HG03103 (cell line): ENCODE data around the gene GATAD2A.
"Not testable (repeated sequence)": the region's sequence is repeated elsewhere in the genome, so short reads cannot be mapped to it uniquely, and the experiment has no call there.

Source experiments
- ATAC-seq: cut with Tn5 transposase; IDR thresholded peaks from one replicate; pipeline ENCODE4 v1.9.1; 2021; ENCODE audit warnings: low read depth; ENCODE audit not compliant: unreplicated experiment

GATAD2A gene

DNA sequence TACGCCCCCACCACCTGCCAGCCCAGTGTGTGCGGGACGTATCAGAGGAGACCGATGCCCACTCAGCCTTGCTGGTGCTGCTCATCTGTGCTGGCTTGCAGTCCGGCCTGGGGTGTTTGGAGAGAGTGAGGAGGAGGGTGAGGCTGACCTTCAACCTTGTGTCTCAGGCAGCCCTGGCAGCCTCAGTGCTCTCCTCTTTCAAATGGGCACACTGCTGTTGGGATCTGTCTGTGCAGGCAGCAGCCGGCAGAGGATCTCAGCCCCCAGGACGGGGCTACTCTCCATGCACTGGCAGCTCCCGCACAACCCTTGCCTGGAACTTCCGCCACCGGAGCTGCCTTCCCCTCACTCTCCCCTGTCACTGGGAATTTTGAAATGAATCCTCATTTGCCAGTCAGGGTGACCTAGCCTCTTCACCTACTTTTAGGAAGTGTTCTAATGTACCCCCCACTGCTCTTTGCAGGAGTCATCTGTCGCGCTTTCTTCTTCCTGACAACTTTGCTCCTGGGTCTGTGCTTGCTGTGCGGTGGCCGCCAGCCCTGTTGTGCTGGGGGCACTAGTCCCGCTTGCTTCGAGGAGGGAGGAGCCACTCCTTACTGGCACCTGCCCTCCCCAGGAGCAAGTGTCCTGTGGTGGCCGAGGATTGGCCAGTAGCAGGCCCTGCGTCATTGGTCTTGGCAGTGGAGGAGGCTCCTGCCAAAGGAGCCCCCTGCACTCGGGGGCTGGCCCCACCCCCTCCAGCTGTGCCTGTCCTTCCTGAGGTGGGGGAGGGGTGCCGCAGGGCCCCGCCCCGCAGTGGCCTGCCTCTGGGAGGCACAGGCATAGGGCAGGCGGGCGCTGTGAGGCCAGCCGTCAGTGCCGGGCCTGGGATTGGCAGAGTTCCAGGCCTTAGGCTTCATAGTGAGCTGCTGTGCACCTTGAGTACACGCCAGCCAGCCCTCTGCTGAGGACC, 56.5 kb downstream of the GATAD2A start:
- no peak for ATAC-seq

DNA sequence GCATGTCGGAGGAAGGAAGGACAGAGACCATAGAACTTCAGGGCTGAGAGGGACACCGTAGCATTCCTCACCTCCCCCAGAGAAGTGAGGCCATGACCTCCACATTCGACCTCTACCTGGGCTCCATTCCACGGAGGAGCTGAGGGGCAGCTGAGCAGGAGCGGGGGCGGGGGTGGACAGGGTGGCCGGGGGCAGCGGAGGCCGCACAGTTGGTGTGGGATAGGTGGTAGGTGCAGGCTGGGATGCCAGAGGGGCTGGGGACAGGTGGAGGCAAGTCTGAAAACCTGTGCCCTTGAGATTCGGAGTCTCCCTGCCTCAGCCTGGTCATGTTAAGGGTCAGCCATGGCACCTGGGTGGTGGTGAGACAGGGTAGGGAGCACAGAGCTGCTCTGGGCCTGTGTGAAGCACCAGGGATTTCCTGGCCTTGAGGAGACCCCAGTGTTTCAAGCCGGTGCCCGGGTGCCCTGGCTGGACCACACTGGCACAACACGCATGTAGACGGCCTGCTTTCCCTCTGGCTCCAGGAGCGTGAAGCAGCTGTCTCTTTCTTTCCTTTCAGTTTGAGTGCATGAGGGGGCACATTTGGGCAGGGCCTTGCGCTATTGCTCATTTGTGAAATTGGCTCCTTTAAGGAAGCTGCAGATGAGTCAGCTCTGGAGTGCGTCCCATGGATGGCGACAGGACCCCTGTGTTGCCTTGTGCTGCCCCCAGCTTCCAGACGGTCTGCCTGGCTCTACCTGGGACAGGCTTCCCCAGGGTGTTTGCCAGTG, 58.1 kb downstream of the GATAD2A start:
- ATAC-seq: no peak

DNA sequence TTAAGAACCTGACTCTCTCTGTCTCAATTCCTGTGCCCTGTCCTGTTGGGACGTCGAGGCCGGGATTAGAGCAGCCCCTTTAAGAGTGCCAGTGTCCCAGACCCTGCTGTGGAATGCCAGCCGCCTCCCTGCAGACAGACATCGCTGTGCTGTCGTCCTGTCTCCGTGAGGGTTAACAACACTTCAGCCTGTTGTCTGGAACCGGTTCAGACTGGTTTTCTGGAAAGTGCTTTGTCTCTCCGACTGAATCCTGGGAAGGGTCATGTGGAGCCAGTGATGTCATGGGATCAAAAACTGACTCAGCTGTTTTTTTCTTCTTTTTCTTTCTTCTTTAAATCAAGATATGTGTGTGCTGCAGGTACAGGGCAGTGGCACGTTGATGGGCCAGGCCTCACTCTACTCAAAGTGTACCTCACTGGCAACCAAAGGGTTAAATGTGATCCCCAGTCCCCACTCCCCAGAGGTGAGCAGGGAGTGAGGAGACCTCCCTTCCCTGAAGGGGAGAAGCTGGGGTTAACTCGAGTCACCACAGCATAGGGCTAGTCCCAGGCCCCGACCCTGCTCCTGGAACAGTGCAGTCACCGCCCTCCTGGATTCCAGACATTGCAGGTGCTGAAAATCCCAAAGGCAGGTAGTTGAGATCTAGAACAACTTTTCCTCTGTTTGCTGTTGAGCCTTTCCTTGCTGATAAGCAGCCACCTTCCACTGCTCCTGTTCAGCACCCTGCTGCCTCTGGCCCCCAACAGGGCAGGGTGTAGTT, 59.0 kb downstream of the GATAD2A start:
- ATAC-seq: no peak

DNA sequence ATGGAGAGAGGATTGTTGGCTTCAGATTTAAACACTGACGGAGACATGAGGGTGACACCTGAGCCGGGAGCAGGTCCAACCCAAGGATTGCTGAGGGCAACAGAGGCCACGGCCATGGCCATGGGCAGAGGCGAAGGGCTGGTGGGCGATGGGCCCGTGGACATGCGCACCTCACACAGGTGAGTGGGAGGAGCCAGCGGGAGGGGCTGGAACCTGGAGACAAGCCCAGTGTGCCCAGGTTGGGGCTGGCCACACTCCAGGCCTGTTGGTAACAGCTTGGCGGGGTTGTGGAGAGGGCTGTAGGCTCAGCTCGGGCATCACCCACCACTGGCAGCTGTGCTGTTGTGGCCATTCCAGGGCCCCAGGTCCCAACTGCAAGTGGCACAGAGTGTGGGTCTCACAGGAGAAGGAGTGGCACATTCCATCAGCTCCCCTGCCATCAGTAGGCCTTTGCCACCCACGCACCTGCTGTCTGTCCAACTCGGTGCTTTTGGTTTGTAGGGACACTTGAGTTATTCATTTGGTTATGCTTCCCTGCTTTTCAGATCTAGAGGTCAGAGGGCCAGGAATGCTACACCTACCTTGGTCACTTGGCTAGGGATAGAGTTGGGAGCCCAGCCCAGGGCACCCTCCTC, 60.1 kb downstream of the GATAD2A start:
- no peak for ATAC-seq

DNA sequence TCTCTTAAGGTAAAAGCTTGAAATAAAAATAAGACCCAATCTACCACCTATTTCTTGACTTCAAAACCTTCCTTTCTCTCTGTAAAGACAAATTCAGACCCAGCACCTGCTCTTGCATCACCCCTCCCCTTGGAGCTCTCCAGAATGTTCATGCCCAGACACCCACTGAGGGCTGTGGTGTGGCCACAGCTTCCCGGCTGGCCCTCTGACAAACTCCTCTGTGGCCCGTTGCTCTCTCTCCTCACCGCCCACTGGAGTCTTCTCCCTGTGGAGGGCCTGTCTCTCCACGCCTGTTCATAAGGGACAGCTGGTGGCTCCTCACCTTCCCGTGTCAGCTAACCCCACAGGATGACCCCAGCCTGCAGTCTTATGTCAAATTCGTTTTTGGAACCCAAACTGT, 60.7 kb downstream of the GATAD2A start:
- no peak for ATAC-seq

DNA sequence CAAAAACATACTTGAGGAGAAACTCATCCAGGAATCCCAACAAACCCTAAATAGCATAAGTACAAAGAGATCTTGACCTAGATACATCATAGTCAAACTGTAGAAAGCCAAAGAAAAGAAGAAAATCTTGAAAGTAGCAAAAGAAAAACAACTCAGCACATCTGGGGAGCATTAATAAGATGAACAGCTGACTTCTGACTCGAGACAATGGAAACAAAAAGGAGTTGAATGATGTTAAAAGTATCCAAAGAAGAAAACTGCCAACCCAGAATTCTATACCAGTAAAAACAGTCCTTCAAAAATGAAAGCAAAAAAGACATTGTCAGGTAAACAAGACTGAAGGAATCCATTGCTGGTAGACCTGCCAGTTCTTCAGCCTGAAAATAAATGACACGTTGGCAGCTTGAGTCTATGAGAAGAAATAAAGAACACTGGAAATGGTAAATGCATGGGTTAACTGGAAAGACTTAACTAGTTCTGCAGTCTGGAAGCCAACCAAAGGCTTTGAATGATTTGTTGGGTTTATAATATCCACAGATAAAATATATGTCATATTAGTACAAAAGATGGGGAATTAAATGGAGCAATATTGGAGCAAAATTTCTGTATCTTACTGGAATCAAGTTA, 63.1 kb downstream of the GATAD2A start:
- ATAC-seq: no peak

DNA sequence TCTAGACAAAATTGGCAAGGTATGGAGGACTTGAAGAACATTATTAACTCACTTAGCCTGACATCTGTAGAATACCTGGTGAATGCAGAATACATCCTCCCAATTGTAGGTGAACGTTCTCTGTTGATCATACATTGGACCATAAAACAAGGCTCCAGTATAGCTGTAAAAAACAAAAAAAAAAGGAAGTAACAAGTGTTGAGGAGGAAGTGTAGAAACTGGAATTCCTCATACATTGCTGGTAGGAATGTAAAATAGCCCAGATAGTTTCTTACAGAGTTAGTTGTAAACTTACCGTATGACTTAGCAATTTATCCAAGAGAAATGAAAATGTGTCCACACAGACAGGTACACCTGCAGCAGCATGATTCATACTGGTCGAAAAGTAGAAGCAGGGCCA, 65.1 kb downstream of the GATAD2A start:
- ATAC-seq: no peak

DNA sequence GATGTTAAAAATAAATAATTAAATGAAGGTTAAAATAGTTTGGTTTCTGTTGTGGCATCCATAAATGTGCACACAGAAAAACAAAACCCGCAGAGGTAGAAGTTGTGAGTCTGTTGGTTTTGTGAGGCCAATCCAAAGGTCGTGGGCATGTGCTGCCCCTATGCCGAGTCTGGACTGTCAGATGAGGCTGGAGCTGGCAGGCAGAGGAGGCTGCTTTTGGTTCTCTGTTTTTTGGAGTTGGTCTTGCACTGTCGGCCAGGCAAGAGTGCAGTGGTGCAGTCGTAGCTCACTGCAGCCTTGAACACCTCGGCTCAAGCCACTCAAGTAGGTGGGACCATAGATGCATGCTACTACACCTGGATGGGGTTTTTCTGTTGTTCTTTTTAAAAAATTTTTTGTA, 66.2 kb downstream of the GATAD2A start:
- ATAC-seq: no peak

DNA sequence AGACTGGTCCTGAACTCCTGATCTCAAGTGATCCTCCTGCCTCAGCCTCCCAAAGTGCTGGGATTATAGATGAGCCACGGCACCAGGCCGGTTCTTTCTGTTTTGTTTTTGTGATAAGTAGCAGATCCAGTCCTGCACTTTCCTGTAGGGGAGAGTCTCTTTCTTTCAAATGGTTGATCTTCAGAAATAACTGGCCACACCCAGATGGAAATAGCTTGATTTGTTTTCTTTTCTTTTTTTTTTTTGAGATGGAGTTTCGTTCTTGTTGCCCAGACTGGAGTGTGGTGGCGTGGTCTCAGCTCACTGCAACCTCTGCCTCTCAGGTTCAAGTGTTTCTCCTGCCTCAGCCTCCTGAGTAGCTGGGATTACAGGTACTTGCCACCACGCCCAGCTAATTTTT, 66.6 kb downstream of the GATAD2A start:
- not testable (repeated sequence) for ATAC-seq

DNA sequence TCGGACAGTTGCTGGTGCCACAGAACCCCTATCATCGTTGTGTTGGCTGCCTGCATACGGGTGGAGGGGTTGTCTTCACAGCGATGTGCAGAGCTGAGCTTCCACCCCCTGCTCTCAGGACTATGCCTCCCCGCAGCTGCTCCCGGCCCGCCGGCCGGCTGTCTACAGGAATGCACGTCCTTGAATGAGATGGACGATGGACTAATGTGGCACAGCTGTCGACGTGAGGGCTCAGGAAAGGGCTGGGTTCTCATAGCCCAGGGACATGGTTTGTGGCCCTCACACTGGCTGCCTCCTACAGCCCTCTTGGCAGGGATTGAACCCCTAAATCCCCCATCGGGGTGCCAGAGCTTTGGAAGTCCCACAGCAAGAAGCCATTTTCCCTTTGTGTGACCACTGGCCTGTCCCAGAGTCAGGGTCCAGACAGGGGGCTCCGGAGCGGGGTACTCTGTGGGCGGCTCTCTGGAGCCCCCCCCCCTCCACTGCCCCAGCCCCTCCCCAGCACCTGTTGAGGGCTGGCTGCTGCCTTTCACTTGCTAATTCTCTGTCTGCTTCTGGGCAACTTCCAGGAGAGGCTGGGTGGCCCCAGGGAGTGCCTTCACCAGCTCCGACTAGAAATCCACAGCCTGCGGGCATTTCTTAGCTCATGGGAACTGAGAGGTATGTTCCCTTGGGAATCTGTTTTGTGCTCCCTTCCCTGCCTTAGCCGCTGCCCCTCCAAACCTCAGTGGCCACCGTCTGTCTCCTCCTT, 69.7 kb downstream of the GATAD2A start:
- no peak for ATAC-seq

DNA sequence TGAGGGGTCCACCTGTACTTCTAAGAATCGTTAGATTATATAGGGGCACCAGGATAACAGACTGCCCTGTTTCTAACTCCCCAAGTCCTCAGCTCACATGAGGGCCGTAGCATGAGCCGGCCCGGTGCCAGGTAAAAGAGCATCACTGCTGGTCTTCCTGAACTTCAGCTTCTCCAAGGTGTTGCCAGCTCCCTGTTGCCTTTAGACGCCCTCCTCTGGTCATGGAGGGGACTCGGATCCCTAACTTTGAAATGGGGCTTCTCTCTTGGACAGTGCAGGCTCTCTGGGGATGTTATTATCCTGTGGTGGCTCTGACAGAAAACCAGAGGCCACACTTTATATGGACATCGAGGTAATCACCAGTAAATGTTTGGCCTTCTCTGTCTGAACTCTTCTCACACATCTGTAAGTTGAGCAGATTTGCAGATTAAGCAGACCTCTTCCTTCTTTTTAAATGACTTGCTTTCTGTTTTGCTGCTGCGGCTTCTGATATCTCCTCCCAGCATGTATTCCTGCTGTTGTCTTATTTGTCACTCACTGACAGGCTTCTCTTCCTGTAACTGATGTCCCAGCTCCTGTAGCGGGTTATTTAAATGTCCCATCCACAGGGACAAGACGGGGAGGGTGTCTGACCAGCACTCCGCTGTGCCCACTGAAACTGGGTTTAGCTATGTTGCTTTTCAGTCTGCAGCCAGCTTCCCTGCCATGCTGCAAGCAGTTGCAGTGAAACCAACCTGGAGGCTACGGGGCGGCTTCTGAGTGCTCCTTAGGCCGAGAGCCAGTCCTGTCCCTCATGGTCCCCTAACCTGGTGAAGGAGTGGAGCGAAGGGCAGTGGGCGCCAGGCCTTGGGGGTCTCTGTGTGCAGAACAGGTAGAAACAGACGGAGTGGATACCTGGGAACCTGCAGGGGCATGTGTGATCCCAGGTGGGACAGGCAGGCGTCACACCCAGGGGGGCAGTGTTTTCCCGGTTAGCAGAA, 70.7 kb downstream of the GATAD2A start:
- no peak for ATAC-seq

DNA sequence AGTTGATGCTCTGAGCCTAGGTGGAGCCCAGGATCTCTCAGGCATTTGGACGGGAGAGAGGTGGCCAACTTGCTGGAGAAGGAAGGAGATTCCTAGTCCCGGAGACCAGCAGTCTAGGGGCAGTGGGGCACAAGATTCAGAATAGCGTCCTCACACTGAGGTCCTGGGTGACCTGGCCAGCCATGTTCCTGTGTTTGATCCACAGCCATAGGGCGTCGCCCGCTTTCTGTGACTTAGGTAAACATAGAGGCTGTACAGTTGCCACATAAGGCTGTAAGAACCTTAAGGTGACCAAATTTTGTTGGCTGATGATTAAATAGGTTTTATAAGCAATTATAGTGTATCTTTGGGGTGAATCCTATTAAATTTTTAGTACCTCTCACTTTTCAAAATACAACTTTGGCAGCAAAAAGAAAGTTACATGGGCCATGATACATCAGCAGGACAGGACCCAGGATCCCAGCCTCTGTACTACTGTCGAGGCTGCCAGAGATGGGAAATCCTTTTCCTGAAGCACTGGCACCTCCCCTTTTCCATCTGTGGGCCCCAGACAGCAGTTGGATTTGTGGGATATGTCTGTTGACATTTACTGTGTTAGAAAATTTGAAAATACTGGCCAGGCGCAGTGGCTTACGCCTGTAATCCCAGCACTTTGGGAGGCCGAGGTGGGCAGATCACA, 72.4 kb downstream of the GATAD2A start:
- no peak for ATAC-seq

DNA sequence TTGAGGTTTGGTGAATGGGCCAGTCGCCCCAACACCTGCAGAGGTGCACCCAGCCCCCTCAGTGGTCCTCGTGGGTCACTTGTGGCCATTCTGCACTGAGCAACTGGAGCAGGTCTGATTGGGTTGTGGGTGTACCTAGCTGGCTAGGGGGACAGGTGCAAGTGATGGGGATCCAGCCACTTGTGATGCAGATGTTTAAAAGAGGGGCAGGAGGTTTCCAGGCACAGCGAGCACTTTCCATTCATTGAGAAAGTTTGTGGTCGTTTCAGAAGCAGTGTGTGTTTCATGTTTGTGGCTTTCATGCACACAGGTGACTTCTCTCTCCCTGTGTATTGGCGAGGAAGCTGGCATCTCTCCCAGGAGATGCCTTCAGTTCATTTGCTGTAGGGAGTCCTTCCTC, 75.2 kb downstream of the GATAD2A start:
- ATAC-seq: no peak

DNA sequence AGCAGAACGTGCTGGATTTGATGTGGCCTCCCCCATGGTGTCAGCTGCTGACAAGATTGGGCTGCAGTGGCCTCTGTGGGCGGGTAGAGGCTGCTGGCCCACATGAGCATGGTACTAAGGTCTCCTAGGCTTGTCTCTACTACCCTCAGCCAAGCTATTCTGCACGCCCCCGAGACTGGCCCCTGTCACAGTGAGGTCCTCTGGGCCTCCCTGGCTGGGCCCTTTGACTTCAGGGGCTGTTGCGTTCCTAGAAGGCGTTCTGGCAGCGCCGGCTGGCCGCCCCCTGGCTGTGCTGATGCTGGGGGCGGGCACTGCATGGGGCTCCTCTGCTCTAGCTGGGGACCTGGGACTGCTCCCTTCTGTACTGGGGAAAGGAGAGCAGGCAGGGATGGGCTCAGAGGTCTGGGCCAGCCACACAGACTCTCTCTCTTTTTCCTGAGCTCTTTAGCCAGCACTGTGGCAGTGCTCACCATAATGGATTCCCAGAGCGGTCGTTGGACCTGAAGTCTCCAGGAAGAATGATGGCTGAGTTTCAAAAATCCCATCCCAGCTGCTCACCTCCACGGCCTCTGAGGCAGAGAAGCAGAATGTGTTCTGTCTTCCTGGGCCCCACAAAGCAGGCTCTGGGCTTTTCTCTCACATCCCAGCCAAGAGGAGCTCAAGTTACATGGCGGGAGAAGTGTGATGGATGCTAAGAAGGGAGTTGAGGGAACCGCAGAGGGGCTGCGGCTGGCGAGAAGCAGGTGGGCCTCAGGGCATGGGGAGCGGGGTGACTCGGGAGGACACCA, 77.5 kb downstream of the GATAD2A start:
- ATAC-seq: no peak

DNA sequence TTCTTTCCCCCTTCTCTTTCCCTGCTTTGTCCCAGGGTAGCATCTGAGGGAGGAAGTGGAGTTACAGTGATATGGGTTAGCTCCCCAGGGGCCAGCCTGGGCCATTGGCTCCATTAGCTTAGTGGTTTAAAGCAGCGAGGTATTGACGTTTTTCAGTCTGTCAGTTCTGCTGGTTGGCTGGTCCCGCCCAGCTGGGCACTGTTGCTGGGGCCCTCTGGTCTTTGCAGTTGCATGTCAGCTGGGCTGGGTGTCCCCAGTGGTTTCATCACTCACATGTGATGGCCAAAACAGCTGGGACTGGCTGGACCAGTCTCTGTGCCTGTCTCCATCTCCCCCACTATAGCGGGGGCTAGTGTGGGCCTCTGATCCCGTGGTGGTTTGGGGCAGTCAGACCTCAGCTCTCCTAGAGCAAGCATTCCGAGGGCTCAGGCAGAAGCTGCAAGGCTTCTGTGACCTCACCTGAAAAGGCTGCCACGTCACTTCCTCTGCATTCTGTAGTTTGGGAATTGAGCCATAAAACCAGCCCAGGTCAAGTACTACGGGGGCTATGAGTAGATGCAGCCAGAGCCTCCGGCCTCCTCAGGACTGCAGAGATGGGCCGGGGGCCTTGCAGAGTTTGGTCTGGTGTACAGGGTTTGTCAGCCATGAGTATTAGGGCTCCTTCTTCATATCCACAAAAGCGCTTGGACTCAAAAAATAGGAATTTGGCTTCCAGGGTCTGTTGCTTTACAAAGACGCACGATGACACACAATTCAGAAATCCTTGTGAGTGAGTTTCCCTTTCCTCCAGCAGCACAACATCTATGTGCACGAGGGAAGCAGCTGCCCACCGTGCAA, 79.9 kb downstream of the GATAD2A start:
- no peak for ATAC-seq

DNA sequence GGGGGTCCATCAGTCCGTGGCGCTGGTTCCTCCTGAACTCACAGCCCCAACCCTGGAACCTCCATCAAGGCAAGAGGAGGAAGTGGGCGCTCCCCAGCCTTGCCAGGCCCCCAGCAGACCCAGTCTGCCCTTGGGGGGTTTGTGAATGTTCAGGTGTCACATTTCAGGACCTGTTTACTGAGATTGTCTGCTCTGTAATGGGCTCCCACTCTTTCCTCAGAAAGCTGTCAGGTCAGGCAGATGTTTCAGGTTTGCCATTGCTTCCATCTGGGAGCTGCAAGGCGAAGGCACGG, 80.5 kb downstream of the GATAD2A start:
- ATAC-seq: no peak
